ENCODE results near the gene SYT9. TPM values are rescaled to one million over a fixed set of nuclear protein-coding genes. Genes with fewer than 3 reads are reported as not detected.
"Not testable (repeated sequence)": the region's sequence is repeated elsewhere in the genome, so short reads cannot be mapped to it uniquely, and the experiment has no call there.

Gene SYT9
- total RNA-seq, 1 experiment from 2014 or later, result not detected

- H2AFZ ChIP-seq, result no peak overlapping the region
- H3K27ac ChIP-seq, result no peak overlapping the region
- ChIA-PET POLR2A (ENCODE audit: unreplicated experiment) (no interaction called here), CTCF (no interaction called here)
- H3K79me2 ChIP-seq (ENCODE audit: low read depth), result no peaks in the 10 kb centered on the region
- no peak for DNase-seq
- no peaks in the 10 kb centered on the region for H3F3A ChIP-seq (ENCODE audit: insufficient read depth, low read depth)
- no peaks in the 10 kb centered on the region for H3K9me2 ChIP-seq (ENCODE audit: insufficient read depth)
- no peaks in the 10 kb centered on the region for H3K4me1 ChIP-seq (replicated peaks; ENCODE audit: insufficient read depth)
- H3K27me3 ChIP-seq (ENCODE audit: insufficient read depth, low read depth), result no peaks in the 10 kb centered on the region
- no peaks in the 10 kb centered on the region for H3K36me3 ChIP-seq (ENCODE audit: low read depth)
- TF ChIP-seq CTCF (conservative IDR thresholded peaks at IDR 0.05) (no peak), EZH2 (IDR thresholded peaks at IDR 0.05; ENCODE audit: low read depth) (no peak)
- no peaks in the 10 kb centered on the region for H3K9me3 ChIP-seq (ENCODE audit: insufficient read depth, low read depth)
- no peak overlapping the region for H3K4me3 ChIP-seq
- intact Hi-C loops (cut with micrococcal nuclease; ENCODE audit: unreplicated experiment), result no loop called here
- H4K20me1 ChIP-seq (ENCODE audit: insufficient read depth), result no peaks in the 10 kb centered on the region
- BruUV-seq (replicated peaks), result no TSS peak
- no peak overlapping the region for H3K4me2 ChIP-seq
These were observed 81.3 kb downstream of the SYT9 start for GRCh38 chr11:7332962-7333361.

GRCh38 chr11:7335442-7335841 lies 83.7 kb downstream of the SYT9 start:
- H3K4me2 ChIP-seq; H3K36me3 ChIP-seq (ENCODE audit: low read depth); DNase-seq; H3K4me3 ChIP-seq; H3K4me1 ChIP-seq (replicated peaks; ENCODE audit: insufficient read depth); H3K9me3 ChIP-seq (ENCODE audit: insufficient read depth, low read depth); H3K9me2 ChIP-seq (ENCODE audit: insufficient read depth); H3F3A ChIP-seq (ENCODE audit: insufficient read depth, low read depth); POLR2A ChIA-PET (ENCODE audit: unreplicated experiment); H4K20me1 ChIP-seq (ENCODE audit: insufficient read depth); H3K27ac ChIP-seq; intact Hi-C loops (cut with micrococcal nuclease; ENCODE audit: unreplicated experiment); H3K79me2 ChIP-seq (ENCODE audit: low read depth); H2AFZ ChIP-seq; H3K27me3 ChIP-seq (ENCODE audit: insufficient read depth, low read depth); BruUV-seq (replicated peaks); CTCF ChIA-PET: not testable (repeated sequence)

- Histone ChIP-seq H3K27ac (no peak overlapping the region), H3K9me2 (ENCODE audit: insufficient read depth) (no peaks in the 10 kb centered on the region), H3K4me1 (replicated peaks; ENCODE audit: insufficient read depth) (no peaks in the 10 kb centered on the region), H3K36me3 (ENCODE audit: low read depth) (no peaks in the 10 kb centered on the region), H3K4me3 (no peak overlapping the region), H3K79me2 (ENCODE audit: low read depth) (no peaks in the 10 kb centered on the region), H3F3A (ENCODE audit: insufficient read depth, low read depth) (no peaks in the 10 kb centered on the region), H2AFZ (no peak overlapping the region), H3K9me3 (ENCODE audit: insufficient read depth, low read depth) (no peaks in the 10 kb centered on the region), H4K20me1 (ENCODE audit: insufficient read depth) (no peaks in the 10 kb centered on the region), H3K27me3 (ENCODE audit: insufficient read depth, low read depth) (peaks cover 9% of the 10 kb centered on the region; the same call in 1 of the 2 replicates), H3K4me2 (no peak overlapping the region)
- CTCF ChIA-PET, result no interaction called here
- DNase-seq, result no peak
- TF ChIP-seq CTCF (conservative IDR thresholded peaks at IDR 0.05), result no peak
- BruUV-seq (replicated peaks), result no TSS peak
- intact Hi-C loops (cut with micrococcal nuclease; ENCODE audit: unreplicated experiment), result no loop called here
- POLR2A ChIA-PET (ENCODE audit: unreplicated experiment), result no interaction called here
These were observed 89.8 kb downstream of the SYT9 start for GRCh38 chr11:7341551-7341950.

- Histone ChIP-seq H3K9me2 (ENCODE audit: insufficient read depth) (no peaks in the 10 kb centered on the region), H3K27me3 (ENCODE audit: insufficient read depth, low read depth) (peaks cover 20% of the 10 kb centered on the region), H3K79me2 (ENCODE audit: low read depth) (no peaks in the 10 kb centered on the region), H3K27ac (no peak overlapping the region), H3F3A (ENCODE audit: insufficient read depth, low read depth) (no peaks in the 10 kb centered on the region), H3K9me3 (ENCODE audit: insufficient read depth, low read depth) (no peaks in the 10 kb centered on the region), H4K20me1 (ENCODE audit: insufficient read depth) (no peaks in the 10 kb centered on the region), H3K4me2 (no peak overlapping the region), H3K4me3 (no peak overlapping the region), H3K36me3 (ENCODE audit: low read depth) (no peaks in the 10 kb centered on the region), H3K4me1 (replicated peaks; ENCODE audit: insufficient read depth) (no peaks in the 10 kb centered on the region), H2AFZ (no peak overlapping the region)
- ChIA-PET POLR2A (ENCODE audit: unreplicated experiment) (no interaction called here), CTCF (no interaction called here)
- intact Hi-C loops (cut with micrococcal nuclease; ENCODE audit: unreplicated experiment), result no loop called here
- no TSS peak for BruUV-seq (replicated peaks)
- no peak for TF ChIP-seq EZH2 (IDR thresholded peaks at IDR 0.05; ENCODE audit: low read depth)
- no peak for DNase-seq
These were observed 96.1 kb downstream of the SYT9 start for GRCh38 chr11:7347611-7348431.
